VCaP (cell line): ENCODE results near the gene TMTC2.
"Not testable (repeated sequence)": the region's sequence is repeated elsewhere in the genome, so short reads cannot be mapped to it uniquely, and the experiment has no call there.

Experiments used
- H3K27ac ChIP-seq: fragments of 450-650 bp; 2 replicates; pipeline ENCODE4 v1.5.1; 2017
- TF ChIP-seq, protein P1 (sequence below): fragments of 450-650 bp; conservative IDR thresholded peaks from 2 replicates; pipeline ENCODE4 v1.5.1; 2017; ENCODE audit warnings: mild to moderate bottlenecking, moderate library complexity

The TMTC2 gene

DNA sequence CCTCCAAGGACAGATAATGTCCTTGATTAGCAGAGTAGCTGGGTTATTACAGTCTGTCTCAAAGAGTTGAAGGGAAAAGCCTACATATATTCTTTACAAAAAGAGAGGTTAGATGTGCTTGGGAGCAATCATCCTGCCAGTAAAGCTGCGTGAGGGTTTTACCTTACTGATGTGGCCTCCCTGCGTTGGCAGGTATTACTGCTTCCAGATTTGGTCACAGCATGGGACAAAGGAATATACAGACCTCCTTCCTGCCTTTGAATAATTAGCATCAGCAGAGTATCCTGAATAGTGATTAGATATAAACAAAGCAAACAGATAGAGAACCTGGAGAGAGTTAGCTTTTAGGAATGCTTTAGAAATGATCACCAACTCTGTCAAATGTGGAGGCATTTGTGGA, 69.6 kb downstream of the TMTC2 start:
- TF ChIP-seq, protein P1, sequence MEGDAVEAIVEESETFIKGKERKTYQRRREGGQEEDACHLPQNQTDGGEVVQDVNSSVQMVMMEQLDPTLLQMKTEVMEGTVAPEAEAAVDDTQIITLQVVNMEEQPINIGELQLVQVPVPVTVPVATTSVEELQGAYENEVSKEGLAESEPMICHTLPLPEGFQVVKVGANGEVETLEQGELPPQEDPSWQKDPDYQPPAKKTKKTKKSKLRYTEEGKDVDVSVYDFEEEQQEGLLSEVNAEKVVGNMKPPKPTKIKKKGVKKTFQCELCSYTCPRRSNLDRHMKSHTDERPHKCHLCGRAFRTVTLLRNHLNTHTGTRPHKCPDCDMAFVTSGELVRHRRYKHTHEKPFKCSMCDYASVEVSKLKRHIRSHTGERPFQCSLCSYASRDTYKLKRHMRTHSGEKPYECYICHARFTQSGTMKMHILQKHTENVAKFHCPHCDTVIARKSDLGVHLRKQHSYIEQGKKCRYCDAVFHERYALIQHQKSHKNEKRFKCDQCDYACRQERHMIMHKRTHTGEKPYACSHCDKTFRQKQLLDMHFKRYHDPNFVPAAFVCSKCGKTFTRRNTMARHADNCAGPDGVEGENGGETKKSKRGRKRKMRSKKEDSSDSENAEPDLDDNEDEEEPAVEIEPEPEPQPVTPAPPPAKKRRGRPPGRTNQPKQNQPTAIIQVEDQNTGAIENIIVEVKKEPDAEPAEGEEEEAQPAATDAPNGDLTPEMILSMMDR: no peak; the same call in 1 of the 2 replicates
- H3K27ac ChIP-seq: peak overlapping the region; percentile 71

DNA sequence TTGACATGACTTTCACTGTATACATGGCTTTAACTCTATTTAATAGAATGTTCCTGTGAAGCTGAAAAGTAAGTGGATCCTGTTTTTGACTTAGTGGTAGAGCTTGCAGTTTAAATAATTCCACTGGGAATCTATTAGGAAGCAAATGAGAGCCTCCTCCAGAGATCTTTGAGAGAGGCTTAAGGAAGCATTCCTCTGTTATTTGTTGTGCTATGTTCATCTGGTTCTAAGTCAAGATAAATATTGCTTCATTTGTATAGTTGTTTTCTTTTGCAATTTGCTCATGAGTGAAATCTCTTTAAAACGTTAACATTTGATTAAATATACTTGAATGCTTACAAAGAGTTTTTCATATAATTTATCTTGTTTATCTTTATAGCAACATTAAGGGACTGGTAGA, 70.4 kb downstream of the TMTC2 start:
- TF ChIP-seq, protein P1: no peak
- peak overlapping the region; percentile 71 for H3K27ac ChIP-seq

DNA sequence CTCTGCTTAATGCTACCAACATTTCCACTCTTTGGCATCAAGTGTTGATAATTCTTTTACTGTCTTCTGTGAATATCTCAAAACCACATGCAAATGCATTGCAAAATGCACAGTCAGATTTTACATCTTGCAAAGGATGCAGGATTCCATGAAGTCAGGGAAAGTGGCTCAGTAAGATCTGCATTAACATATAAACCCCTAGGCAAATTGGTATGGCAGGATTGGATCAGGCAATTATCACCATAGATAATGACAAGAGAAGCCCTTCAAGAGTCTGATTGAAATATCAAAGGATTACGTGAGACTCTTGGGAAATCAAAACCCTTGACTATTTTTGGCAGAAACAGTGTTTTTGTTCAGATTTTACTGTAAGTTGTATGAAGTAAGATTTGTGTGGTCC, 71.0 kb downstream of the TMTC2 start:
- TF ChIP-seq, protein P1: no peak
- peak overlapping the region; percentile 71 for H3K27ac ChIP-seq

DNA sequence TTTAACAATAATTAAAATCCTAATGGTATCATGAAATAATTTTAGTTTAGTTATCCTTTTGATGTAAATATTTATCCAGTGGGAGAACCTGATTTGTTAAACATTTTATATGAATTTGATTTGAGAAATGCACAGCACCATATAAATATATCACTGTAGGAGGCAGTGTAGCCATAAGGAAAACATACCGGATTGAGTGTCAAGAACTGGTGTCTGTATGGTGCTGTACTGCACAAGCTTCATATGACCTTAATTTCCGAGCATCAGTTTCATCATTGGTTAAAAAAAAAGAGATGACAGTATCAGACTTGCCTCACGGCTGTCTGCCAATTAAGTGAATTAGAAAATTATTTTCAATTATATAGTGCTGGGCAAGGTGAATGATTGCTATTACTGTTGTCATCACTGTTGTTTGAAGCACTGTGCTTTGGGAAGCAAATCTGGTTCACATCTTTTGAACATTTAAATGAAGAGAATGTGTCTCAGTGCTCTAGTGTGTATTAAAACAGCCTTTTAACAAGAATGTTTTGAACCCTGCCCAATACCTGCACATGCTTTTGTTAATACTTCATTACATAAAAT, 72.1 kb downstream of the TMTC2 start:
- no peak overlapping the region for H3K27ac ChIP-seq
- TF ChIP-seq, protein P1: no peak

DNA sequence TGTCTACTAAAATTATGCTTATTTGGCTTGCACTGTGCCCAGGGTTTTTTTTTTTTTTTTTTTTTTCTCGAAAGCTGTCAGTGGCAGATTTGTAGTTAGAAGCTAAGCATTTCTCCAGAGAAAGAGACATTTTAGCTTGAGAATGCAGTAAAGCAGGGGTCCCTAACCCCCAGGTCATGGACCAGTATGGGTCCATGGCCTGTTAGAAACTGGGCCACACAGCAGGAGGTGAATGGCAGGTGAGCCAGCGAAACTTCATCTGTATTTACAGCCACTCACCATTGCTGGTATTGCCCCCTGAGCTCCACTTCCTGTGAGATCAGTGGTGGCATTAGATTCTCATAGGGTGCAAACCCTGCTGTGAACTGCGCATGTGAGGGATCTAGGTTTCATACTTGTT, 73.7 kb downstream of the TMTC2 start:
- H3K27ac ChIP-seq: no peak overlapping the region

DNA sequence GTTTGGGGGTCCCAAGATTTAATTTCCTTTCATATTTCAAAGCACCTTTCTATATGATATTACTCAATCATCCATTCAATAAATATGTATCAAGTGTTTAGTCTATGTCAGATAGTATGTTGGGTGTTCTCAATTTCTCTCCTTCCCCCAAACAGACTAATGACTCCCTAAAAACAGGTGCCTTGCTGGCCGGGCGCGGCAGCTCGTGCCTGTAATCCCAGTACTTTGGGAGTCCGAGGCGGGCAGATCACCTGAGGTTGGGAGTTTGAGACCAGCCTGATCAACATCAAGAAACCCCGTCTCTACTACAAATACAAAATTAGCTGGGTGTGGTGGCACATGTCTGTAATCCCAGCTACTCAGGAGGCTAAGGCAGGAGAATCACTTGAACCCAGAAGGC, 78.5 kb downstream of the TMTC2 start:
- not testable (repeated sequence) for H3K27ac ChIP-seq

More for the DNA sequence above, 73.7 kb downstream of the TMTC2 start:
- TF ChIP-seq, protein P1: no peak

DNA sequence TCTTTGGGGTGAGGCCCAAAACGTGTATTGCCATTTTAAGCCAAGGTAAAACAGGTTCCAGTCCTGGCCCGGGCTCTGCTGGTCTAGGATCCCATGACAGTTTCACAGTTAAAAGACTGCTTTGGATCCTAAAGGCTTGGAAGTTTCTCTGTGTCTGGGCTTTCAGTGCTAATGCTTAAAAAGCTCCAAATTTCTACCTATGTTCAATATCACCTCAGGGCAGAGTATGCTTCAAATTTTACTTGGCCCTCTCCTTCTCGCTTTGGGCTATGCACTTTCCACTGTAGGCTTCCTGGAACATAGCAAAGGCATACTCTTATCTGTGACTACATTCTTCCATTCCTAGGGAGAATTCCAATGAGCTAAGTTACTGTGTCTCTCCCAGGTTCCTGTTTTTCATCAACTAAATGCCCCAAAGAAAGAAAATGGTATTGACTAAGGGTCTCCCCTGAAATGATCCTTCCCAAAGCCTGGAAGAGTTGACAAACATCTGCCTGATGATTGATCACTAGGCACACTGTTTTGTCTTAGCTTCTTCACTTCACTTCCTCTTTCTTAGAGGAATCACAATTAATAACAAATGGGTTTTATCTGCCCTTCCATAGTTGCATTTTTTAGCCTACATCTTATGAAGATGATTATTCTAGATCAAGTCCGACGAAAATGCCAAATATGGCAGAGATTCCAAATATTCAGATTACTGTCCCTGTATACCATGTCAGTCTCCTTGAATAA, 79.4 kb downstream of the TMTC2 start:
- TF ChIP-seq, protein P1: no peak
- H3K27ac ChIP-seq: no peak overlapping the region

DNA sequence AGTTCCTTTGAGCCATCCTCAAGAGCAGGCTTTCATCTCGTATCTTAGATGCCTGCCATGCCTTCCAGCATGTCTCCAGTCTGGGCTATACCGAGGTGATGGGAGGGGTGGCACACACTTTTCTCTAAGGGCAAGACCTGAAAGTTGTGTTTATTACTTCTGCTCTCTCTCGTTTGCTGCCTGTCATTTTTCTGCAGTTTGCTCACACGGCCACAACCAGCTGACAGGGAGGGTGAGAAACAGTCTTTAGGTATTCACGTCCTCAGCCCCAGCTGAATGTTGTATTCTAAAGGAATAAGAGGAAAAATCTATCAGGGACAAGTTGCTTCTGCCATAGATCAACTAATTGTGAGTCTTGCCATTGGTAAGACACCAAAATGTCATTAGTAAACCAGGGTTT, 88.0 kb downstream of the TMTC2 start:
- no peak overlapping the region for H3K27ac ChIP-seq
- TF ChIP-seq, protein P1: no peak
